Stimulated activated CD4-positive, alpha-beta T cell treated with anti-CD3 and anti-CD28 coated beads, Interleukin-4, amount 100 ng/mL, for 48 hours (primary cell): ENCODE results near the gene NKD1.

Experiments used
- DNase-seq, 2 donors: peaks; one replicate each; pipeline ENCODE4 v3.0.0-alpha.2; 2020; ENCODE audit warnings: low read depth in 2 of 2

The NKD1 gene

GRCh38 chr16:50645563-50646220, 97.5 kb downstream of the NKD1 start:
- DNase-seq = no peak

GRCh38 chr16:50646345-50646744, 98.1 kb downstream of the NKD1 start:
- DNase-seq = no peak

- no peak for DNase-seq
Observed at GRCh38 chr16:50651835-50652438, 103.7 kb downstream of the NKD1 start.

GRCh38 chr16:50652836-50653425, 104.7 kb downstream of the NKD1 start:
- no peak for DNase-seq

- no peak for DNase-seq
Observed at GRCh38 chr16:50653633-50654519, 105.7 kb downstream of the NKD1 start.

GRCh38 chr16:50655558-50656055, 107.4 kb downstream of the NKD1 start:
- DNase-seq = no peak

- DNase-seq = no peak
Observed at GRCh38 chr16:50657241-50657640, 109.0 kb downstream of the NKD1 start.

GRCh38 chr16:50659806-50660205, 111.6 kb downstream of the NKD1 start:
- no peak for DNase-seq

- no peak for DNase-seq
Observed at GRCh38 chr16:50662306-50662940, 114.2 kb downstream of the NKD1 start.

GRCh38 chr16:50664270-50664669, 116.1 kb downstream of the NKD1 start:
- DNase-seq = no peak

GRCh38 chr16:50665128-50665878, 117.1 kb downstream of the NKD1 start:
- DNase-seq = peak; percentile 76 to 85

GRCh38 chr16:50666658-50667496, 118.7 kb downstream of the NKD1 start:
- peak in 1 of 2 donors; percentile 41 for DNase-seq

- no peak for DNase-seq
Observed at GRCh38 chr16:50667497-50668367, 119.5 kb downstream of the NKD1 start.

- no peak for DNase-seq
Observed at GRCh38 chr16:50668368-50669008, 120.3 kb downstream of the NKD1 start.

- DNase-seq = no peak
Observed at GRCh38 chr16:50669741-50670140, 121.5 kb downstream of the NKD1 start.

GRCh38 chr16:50670476-50670875, 122.3 kb downstream of the NKD1 start:
- no peak for DNase-seq

GRCh38 chr16:50671644-50672260, 123.6 kb downstream of the NKD1 start:
- peak in 1 of 2 donors; percentile 63 for DNase-seq
